H1 (cell line): Measurements from ENCODE around the gene PPP1R14C.

ENCODE experiments used
- CEBPB ChIP-seq: IDR thresholded peaks from 2 replicates; pipeline ENCODE4 v1.6.1; 2012; ENCODE audit warnings: low read depth, low read length
- CREB1 ChIP-seq: IDR thresholded peaks from 2 replicates; pipeline ENCODE4 v1.6.1; 2012; ENCODE audit warnings: inconsistent platforms
- EZH2 ChIP-seq: fragments of 200-600 bp; sonication (generic); IDR thresholded peaks from 2 replicates; pipeline ENCODE4 v1.7.1; 2012; ENCODE audit warnings: low read depth, mild to moderate bottlenecking, moderate library complexity, low read length, inconsistent platforms; ENCODE audit not compliant: severe bottlenecking
- RBBP5 ChIP-seq: IDR thresholded peaks from 2 replicates; pipeline ENCODE4 v1.7.1; 2012; ENCODE audit warnings: low read depth, mild to moderate bottlenecking, inconsistent platforms, low read length, moderate library complexity, borderline replicate concordance
- RNF2 ChIP-seq: fragments of 200-900, 300-1000 bp; sonication (generic); IDR thresholded peaks from 2 replicates; pipeline ENCODE4 v1.7.1; 2016; ENCODE audit warnings: borderline replicate concordance, low read depth, mild to moderate bottlenecking, antibody characterized with exemption, low read length; ENCODE audit not compliant: poor library complexity, severe bottlenecking; ENCODE audit errors: missing control alignments
- TF ChIP-seq, protein P1 (sequence below), 3 experiments: IDR thresholded peaks; 1 replicate in 2 of 3; 2 replicates in 1 of 3; pipeline versions ENCODE4 v1.5.1 to v1.6.1; 2011; ENCODE audit warnings: low read length in 3 of 3, mild to moderate bottlenecking in 3 of 3, inconsistent platforms in 2 of 3, low read depth in 1 of 3, moderate library complexity in 1 of 3; ENCODE audit not compliant: insufficient read depth in 1 of 3; ENCODE audit errors: control extremely low read depth in 1 of 3

DNA sequence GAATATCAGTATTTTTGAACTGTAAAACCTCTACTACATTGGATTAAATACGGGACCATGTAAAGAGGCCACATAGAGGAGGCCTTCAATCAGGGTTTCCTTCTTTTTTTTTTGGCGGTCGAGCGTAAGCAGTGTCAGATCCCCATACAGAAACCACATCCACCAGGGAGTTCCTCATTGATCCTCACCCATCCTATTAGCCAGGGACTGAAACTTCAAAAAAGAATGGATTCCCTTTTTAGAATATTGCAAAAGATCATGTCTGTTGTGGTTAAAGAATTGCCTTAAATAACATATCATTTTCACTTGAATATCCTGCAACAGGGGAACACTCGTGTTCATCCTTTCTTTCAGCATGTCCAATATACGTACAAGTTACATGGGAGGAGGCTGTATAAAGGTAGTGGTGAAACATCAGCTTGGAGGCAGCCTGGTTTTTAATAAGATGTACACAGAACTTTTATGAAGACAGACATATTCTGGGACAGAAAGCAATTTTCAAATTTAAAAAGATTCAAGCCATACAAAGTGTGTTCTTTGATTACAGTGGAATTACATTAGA is 96.1 kb downstream of the PPP1R14C start:
- TF ChIP-seq, protein P1, sequence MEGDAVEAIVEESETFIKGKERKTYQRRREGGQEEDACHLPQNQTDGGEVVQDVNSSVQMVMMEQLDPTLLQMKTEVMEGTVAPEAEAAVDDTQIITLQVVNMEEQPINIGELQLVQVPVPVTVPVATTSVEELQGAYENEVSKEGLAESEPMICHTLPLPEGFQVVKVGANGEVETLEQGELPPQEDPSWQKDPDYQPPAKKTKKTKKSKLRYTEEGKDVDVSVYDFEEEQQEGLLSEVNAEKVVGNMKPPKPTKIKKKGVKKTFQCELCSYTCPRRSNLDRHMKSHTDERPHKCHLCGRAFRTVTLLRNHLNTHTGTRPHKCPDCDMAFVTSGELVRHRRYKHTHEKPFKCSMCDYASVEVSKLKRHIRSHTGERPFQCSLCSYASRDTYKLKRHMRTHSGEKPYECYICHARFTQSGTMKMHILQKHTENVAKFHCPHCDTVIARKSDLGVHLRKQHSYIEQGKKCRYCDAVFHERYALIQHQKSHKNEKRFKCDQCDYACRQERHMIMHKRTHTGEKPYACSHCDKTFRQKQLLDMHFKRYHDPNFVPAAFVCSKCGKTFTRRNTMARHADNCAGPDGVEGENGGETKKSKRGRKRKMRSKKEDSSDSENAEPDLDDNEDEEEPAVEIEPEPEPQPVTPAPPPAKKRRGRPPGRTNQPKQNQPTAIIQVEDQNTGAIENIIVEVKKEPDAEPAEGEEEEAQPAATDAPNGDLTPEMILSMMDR (IDR thresholded peaks at IDR 0.05; ENCODE audit: control extremely low read depth in 1 of 3, insufficient read depth in 1 of 3, low read depth in 1 of 3, low read length in 3 of 3): no peak
- TF ChIP-seq CEBPB: no peak
- TF ChIP-seq RBBP5: no peak
- TF ChIP-seq RNF2: no peak
- no peak for TF ChIP-seq EZH2
- TF ChIP-seq CREB1: no peak
